ENCODE data around the gene PRDM7.
"Not testable (repeated sequence)": the region's sequence is repeated elsewhere in the genome, so short reads cannot be mapped to it uniquely, and the experiment has no call there.

PRDM7 gene

GRCh38 chr16:90011508-90011819 lies 65.7 kb downstream of the PRDM7 start:
- no peak for DNase-seq

- no peak for DNase-seq
These were observed 66.2 kb downstream of the PRDM7 start for GRCh38 chr16:90010676-90011507.

- DNase-seq, result no peak
These were observed 67.8 kb downstream of the PRDM7 start for GRCh38 chr16:90009172-90009899.

- no peak for DNase-seq
These were observed 68.4 kb downstream of the PRDM7 start for GRCh38 chr16:90008708-90009145.

GRCh38 chr16:90007635-90008234 lies 69.4 kb downstream of the PRDM7 start:
- not testable (repeated sequence) for DNase-seq

GRCh38 chr16:90007015-90007414 lies 70.1 kb downstream of the PRDM7 start:
- no peak for DNase-seq

Measured in NCI-H2171 (cell line).